Measurements from ENCODE around the gene PGD.
"Not testable (repeated sequence)": the region's sequence is repeated elsewhere in the genome, so short reads cannot be mapped to it uniquely, and the experiment has no call there.

The PGD gene

GRCh38 chr1:10398734-10399443, at the start of gene PGD:
PGD (plus strand) TSS chr1:10399064; CDS start chr1:10399118, 54 bp downstream.
- peak; percentile 98 for DNase-seq

GRCh38 chr1:10353282-10353681, 45.6 kb upstream of the PGD start:
- DNase-seq, result no peak

- DNase-seq, result no peak
Measured at GRCh38 chr1:10353693-10354092, 45.2 kb upstream of the PGD start.

- DNase-seq, result no peak
Measured at GRCh38 chr1:10360045-10360444, 38.8 kb upstream of the PGD start.

- DNase-seq, result no peak
Measured at GRCh38 chr1:10361515-10361914, 37.3 kb upstream of the PGD start.

- DNase-seq, result no peak
Measured at GRCh38 chr1:10368194-10368593, 30.7 kb upstream of the PGD start.

- no peak for DNase-seq
Measured at GRCh38 chr1:10374442-10374860, 24.4 kb upstream of the PGD start.

GRCh38 chr1:10377365-10378029, 21.4 kb upstream of the PGD start:
- DNase-seq, result not testable (repeated sequence)

GRCh38 chr1:10378081-10378841, 20.6 kb upstream of the PGD start:
- DNase-seq, result no peak

- no peak for DNase-seq
Measured at GRCh38 chr1:10379101-10379620, 19.7 kb upstream of the PGD start.

GRCh38 chr1:10379676-10380075, 19.2 kb upstream of the PGD start:
- no peak for DNase-seq

- DNase-seq, result no peak
Measured at GRCh38 chr1:10380594-10381275, 18.1 kb upstream of the PGD start.

GRCh38 chr1:10383630-10384029, 15.2 kb upstream of the PGD start:
- DNase-seq, result no peak

- DNase-seq, result no peak
Measured at GRCh38 chr1:10384219-10384618, 14.6 kb upstream of the PGD start.

GRCh38 chr1:10386761-10387676, 11.8 kb upstream of the PGD start:
- DNase-seq, result no peak

- DNase-seq, result no peak
Measured at GRCh38 chr1:10387677-10388386, 11.0 kb upstream of the PGD start.

- DNase-seq, result no peak
Measured at GRCh38 chr1:10388387-10388715, 10.5 kb upstream of the PGD start.

- no peak for DNase-seq
Measured at GRCh38 chr1:10389271-10389973, 9.4 kb upstream of the PGD start.

GRCh38 chr1:10396870-10397269, 2.0 kb upstream of the PGD start:
- no peak for DNase-seq

- DNase-seq, result no peak
Measured at GRCh38 chr1:10398278-10398733, 558 bp upstream of the PGD start.
